Measurements from ENCODE around the gene COL15A1.

DNA sequence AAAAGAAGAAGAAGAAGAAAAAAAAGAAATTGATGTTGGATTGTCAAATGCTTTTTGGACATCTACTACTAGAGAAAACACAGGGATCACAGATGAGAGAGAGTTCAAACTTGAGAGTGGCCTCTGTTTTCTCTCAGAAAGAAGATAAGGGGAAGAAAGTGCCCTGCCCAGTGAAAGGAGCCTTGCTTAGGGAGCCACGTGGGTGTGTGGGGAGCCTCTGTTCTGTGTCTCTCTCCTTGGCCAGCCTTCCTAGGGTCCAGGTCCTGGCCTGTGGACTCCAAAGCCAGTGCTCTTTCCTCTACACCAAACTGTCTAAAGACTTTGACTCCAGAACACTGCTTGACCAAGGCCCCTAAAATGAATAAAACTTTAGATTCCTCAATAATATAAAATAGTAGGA is 22.0 kb upstream of the COL15A1 start:
- TF ChIP-seq, protein P1, sequence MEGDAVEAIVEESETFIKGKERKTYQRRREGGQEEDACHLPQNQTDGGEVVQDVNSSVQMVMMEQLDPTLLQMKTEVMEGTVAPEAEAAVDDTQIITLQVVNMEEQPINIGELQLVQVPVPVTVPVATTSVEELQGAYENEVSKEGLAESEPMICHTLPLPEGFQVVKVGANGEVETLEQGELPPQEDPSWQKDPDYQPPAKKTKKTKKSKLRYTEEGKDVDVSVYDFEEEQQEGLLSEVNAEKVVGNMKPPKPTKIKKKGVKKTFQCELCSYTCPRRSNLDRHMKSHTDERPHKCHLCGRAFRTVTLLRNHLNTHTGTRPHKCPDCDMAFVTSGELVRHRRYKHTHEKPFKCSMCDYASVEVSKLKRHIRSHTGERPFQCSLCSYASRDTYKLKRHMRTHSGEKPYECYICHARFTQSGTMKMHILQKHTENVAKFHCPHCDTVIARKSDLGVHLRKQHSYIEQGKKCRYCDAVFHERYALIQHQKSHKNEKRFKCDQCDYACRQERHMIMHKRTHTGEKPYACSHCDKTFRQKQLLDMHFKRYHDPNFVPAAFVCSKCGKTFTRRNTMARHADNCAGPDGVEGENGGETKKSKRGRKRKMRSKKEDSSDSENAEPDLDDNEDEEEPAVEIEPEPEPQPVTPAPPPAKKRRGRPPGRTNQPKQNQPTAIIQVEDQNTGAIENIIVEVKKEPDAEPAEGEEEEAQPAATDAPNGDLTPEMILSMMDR (IDR thresholded peaks at IDR 0.05) = no peak
- TF ChIP-seq EZH2 (IDR thresholded peaks at IDR 0.05; ENCODE audit: borderline replicate concordance, insufficient read depth, low read depth, low read length, poor library complexity, severe bottlenecking) = no peak
